ACHN (cell line): Measurements from ENCODE around the gene RAB31.
"Not testable (repeated sequence)": the region's sequence is repeated elsewhere in the genome, so short reads cannot be mapped to it uniquely, and the experiment has no call there.

Experiments
- DNase-seq: peaks from one replicate; pipeline ENCODE4 v3.0.0-alpha.2; 2015
- in situ Hi-C: cut with HindIII; loops from 2 replicates; pipeline ENCODE4 v1.10.0; 2017; ENCODE audit warnings: low sequenced_read_pairs, low pct_ligation_motif_present, low pct_unique_long_range_greater_than_20kb

RAB31 gene, protein sequence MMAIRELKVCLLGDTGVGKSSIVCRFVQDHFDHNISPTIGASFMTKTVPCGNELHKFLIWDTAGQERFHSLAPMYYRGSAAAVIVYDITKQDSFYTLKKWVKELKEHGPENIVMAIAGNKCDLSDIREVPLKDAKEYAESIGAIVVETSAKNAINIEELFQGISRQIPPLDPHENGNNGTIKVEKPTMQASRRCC

DNA sequence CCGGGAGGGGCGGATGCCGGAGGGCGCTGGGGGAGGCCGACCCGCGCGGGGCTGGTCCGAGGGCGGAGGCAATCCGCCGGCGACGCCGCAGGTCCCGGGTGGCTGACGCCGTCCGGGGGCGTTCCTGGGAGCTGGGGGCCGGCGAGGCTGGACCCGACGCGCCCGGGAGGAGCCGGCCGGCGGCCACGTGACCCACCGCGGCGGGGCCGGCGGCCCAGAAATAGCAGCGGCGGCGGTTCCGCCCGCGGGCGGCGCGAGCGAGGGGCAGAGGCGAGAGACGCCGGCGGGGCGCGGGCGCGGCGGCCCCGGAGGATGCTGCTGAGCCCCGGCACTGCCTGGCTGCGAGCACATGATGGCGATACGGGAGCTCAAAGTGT lies at the start of gene RAB31:
Gene RAB31 (plus strand): TSS at position 245 of the 377 bp plus-strand sequence. CDS start 105 bp downstream, at position 350.
- DNase-seq = peak; percentile 76
- in situ Hi-C loops = no loop called here

DNA sequence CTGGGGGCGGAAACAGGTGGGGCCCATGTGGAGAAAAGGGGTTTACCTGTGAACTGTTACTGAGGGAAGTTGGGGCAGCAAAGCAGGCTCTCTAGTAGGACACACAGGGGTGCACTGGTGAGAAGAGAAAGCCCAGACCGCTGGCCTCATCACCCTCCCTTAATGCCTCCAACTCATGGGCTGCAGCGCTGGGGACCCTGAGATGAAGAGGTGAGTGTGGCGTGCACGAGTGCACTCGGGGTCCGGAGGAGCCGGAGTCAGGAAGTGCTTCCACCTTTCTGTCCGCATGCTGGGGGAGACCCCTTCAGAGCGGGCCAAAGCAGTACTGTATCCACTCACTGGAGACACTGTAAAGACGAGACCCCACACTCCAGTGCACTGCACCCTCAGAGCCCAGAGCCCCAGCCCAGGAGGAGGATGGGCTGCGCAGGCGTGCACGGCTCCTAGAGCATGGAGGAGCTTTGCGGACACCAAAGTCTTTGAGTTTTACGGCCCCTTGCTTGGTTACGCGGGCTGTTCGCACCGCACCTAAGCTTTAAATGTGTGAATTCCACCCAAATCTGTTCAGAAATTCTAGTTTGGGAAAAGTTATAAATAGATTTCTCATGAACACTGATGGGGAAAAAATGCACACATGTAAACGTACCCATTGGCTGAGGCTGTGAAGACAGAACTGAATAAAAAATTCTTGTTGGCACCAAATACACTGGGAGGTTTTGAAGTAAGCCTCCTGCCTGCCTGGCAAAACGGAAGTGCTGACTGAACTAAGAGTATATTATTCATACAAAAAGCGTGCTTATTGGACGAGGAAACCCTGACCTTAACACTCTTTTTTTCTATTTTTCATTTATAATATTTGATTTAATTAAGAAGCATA lies 48.4 kb upstream of the RAB31 start:
- in situ Hi-C loops = no loop called here
- no peak for DNase-seq

DNA sequence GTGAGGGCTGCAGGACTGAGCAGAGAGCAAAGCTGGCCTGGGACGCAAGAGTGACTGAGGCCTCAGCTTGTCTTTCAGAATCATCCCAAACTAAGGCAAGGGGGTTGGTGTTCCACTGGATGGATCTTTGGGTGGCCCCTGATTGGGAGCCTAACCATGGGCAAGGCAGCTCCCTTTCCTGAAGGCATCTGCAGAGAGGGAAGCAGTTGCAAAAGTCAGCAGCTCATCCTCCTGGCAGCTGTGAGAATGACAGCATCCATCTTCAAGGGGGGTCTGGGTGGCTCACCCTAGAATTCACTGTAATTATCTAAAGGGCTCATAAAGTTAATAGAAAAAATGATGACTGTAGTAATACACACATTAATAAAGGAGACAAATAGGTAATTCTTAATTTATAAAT lies 46.5 kb upstream of the RAB31 start:
- in situ Hi-C loops = no loop called here
- peak; percentile 38 for DNase-seq

DNA sequence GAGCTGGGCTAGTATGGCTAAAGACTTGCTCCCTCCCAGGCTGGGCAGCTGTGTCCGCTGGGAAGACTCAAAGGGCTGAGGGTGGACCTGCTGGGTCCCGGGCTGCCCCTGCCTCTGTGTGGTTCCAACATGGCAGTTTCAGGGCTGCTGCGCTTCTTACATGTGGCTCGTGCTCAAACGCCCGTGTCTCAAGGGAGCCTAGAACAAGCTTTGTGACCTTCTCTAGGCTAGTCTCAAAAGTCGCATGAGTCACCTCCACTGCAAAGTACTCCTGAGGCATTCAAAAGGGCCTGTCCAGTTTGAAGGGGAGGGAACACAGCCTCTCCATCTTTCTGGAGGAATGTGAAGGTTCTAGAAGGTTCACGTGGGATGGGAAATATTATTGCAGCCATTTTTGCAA lies 44.7 kb upstream of the RAB31 start:
- DNase-seq = no peak
- in situ Hi-C loops = no loop called here

DNA sequence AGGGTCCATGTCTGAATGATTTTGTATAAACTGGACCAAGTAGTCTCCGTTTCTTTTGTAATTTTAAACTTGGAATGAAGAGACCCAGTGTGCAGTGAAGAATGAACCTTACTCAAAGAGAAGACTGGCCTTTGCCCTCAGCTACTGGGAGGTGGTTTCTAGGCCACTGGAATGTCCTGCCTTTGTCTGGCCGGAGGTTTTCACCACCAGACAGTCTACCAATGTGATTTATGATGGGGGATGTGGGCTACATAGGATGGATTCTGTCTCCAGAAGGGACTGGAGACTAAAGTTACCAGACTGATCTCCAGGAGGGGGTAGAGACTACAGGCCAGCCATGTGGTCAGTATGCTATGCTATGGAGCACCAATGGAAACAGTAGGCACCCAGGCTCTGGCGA lies 42.8 kb upstream of the RAB31 start:
- no peak for DNase-seq
- in situ Hi-C loops = no loop called here

DNA sequence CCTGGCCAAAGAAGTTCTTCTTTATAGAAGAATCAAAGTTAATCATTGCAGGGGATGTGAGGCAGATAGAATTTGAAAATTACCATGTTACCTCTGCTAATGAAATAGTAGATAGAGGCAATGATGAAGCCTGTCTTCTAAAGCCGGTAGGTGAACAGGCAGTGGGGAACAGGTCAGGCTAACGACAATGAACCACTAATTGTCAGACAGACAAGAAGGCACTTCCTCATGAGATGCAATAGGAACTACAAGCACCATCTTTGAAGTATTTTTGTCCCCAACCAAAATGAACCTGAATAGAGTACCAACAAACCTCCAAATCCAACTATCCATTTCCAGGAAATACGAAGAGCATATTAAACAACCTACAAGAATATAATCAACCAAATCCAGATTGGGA lies 41.6 kb upstream of the RAB31 start:
- no peak for DNase-seq
- in situ Hi-C loops = no loop called here

DNA sequence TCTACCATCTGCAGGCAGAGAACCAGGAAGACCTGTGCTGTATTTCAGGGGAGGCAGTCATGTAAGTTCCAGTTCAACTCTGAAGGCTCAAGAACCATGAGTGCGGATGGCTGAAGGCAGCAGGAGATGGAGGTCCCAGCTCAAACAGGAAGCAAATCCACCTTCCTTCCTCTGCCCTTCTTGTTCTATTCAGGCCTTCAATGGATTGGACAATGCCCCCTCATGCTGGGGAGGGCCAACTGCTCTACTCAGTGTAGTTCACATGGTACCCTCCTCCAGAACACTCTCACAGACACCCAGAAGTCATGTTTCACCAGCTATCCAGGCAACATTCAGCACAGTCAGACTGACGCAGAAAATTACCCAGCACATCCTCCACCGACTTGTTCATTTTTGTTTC lies 39.1 kb upstream of the RAB31 start:
- in situ Hi-C loops = no loop called here

DNA sequence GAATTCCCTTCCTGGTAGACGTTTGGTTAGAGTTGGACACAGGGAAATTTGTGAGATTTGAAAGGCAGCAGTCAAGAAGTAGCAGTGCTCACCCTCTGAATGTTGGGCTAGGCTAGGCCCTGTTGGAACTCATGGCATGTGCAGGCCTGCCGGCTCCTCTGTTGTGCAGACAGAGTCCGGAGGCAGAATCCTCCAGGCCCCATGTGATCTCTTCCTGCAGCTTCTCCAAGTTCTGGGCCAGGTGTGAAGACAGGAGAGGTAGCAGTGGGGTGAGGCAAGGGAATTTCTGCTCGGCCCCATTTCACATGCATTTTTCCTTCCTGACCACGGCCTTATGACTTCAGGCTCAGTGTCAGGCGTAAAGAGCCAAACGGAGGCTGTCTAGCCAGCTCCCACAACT lies 36.9 kb upstream of the RAB31 start:
- DNase-seq = no peak
- in situ Hi-C loops = no loop called here

More for the DNA sequence above, 39.1 kb upstream of the RAB31 start:
- DNase-seq = no peak

DNA sequence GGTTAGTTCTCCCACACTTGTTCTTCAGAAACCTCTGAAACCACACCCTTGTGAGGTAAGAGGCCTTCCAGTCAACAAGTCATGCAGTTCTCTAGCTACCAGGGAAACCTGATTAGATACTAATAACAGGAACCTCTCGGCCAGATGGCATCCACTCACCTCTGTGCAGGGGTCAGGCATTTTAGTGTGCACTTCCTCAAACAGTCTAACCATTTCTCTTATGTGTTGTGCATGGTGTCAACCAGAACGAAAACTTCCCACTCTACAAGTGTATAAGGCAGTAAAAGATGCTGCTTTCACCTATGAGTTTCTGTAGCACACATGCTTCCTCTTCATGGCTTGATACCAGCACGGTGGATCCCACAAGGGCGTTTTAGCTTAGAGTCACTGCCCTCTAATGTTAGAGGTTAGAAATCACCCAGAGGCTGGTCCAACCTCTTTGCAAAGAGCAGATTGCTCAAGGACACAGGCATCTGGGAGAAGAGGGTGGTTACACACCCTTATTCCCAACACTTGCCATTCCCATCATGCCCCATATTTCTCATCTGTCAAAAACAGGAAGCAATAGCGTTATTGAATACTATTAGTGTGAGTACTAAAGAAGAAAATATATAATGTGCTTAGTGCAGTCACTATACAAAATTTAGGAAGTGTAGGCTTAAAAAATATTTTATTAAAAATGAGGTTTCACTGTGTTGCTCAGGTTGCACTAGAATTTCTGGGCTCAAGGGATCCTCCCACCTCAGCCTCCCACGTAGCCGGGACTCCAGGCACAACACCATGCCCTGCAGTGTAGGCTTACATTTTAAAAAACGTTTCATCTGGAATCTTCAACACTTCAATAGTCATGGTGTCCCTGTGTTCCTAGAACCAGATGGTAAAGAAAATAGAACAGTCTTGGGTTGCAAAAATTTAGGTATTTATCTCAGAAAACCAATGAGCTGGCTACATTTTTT lies 34.5 kb upstream of the RAB31 start:
- peak; percentile 91 for DNase-seq
- in situ Hi-C loops = no loop called here

DNA sequence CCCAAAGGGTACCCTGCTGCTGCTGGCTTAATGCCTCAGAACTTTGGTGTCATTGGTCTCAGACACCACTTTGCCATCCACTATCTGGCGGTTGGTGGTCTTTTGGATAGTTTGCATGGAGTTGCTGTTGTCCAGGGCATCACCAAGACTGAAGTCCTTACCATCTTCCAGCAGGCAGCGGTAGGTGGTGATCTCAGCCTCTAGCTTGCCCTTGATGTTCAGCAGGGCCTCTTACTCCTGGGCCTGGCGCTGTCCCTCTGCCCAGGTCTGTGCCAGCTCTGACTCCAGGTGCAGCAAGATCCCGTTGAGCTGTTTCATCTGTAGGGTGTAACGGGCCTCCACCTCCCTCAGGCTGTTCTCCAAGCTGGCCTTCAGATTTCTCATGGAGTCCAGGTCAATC lies 29.9 kb upstream of the RAB31 start:
- DNase-seq, in situ Hi-C loops: not testable (repeated sequence)

DNA sequence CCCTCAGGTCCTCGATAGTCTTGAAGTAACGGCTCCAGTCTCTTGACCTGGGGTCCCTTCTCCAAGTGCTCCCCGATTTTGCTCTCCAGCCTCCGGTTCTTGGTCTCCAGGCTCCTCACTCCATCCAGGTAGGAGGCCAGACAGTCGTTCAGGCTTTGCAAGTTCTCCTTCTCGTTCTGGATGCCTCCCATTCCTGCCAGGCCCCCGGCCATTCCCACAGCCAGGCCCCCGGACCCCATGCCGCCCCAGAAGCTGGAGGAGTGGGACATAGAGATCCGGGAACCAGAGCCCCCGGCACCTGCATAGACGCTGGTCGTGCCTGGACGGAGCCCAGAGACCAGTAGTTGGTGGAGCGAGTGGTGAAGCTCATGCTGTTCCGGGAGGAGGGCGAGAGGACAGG lies 29.0 kb upstream of the RAB31 start:
- DNase-seq = no peak
- in situ Hi-C loops = no loop called here

DNA sequence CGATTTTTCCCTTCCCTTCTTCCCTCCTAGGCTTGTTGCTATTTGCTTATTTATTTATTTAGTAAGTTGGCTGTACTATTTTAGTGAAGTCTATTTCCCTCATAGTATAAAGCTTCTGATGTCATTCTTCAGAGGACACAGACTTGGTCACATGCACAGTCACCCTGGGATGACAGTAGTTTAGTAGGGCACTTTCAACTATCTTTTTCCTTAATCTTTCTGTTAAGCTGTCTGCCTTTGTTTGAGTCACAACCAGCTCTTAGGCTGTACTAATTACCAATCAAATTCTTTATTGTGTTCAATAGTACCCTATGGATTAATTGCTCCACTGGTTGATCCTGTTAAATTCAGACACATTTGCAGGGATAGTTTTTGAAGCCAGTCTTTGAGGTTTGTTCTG lies 26.9 kb upstream of the RAB31 start:
- in situ Hi-C loops = no loop called here
- no peak for DNase-seq

DNA sequence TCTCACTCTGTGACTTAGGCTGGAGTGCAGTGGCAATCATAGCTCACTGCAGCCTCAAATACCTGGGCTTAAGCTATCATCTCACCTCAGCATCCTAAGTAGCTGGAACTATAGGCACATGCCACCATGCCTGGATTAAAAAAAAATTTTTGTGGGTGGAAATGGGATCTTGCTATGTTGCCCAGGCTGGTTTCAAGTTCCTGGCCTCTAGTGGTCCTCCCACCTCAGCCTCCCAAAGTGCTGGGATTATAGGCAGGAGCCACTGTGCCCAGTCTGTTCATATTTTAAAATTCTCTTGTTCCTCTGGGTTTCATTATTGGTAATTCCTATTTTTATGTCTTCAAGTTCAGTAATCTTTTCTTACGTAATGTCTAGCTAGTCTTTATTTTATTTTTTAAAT lies 25.5 kb upstream of the RAB31 start:
- DNase-seq = no peak
- in situ Hi-C loops = no loop called here

DNA sequence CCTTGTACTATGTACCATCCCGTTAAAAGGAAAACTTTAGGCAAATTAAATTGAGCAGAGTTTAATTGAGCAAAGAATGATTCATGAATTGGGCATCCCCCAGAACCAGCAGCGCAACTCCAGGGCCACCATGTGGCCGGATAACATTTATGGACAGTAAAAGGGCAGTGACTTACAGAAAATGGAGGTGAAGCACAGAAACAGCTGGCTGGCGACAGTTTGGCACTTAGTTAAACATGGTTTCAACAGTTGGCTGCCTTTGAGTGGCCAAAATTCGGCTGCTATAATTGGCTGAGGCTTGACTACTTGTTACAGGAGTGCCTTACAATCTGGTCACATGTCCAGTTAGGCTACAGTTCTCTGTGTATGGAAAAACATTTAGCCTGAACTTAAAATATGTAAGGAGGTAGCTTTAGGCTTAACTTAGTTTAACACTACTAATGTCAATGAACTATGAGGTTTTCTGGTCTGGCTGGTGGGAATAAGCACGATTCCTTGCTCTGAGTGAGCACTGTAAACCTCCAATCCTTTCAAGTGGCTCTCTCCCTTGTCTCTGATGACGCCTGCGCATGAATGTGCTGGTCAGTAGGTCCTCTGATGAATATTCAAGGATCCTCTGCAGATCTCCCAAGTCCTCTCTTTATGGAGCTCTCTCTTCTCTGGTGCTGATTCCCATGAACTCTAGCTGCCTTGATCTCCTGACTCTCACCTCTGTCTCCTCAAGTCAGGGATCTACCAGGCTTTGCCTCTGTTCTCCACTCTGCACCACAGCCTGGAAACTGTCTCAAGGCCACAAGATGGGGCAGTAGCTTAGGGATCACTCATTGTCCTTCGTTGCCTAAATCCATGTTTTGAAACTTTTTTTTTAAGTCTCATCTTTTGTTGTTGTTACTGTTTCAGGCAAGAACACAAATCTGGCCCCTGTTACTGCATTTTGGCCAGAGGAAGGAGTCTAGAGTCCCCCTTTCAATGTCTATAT lies 24.4 kb upstream of the RAB31 start:
- in situ Hi-C loops = no loop called here
- DNase-seq = peak; percentile 56

DNA sequence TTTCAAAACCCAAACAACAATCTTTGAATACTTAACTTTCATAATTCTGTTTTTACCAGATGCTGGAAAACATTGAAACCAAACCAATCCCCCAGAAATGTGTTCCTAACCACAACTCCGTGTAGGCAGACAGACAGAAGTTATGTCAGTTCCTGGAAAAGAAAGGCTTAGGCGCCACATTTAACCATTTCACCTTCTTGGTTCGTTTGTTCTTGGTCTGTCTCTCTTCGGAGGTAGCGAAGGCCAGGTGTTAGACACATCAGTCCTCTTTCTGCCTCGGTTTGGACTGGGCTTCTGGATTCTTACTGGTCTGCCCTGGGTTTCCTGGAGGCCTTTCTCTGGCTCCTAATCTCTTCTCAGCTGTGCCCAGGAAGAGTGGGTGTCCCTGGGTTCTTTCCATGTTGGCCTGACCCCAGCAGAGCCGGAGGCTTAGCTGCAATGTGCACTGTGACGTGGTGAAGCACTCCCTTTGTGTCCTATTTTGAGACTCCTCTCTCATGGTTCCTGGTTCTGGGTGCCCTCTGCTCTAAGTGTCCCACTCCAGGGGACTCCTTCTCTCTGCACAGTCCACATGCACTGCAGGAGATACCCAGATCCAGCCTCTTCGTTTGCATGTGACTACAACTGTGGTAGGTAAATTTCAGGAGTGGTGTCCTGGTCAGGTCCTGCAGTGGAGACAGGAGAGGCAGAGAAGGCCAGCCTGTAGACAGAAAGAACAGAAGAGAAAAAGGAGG lies 23.1 kb upstream of the RAB31 start:
- in situ Hi-C loops = no loop called here

DNA sequence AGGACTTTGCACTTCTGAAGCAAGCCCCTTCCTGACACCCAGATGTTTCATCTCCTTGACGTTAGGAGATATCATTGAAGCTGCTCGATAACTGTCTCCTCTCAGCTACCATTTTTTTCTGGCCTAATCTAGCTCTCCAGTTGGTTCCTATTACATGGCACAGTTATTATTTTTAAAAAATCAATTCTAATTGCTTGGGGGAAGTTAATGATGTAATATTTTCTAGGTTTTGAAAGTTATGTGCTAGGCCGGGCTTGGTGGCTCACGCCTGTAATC lies 22.5 kb upstream of the RAB31 start:
- in situ Hi-C loops = no loop called here
- no peak for DNase-seq

More for the DNA sequence above, 23.1 kb upstream of the RAB31 start:
- no peak for DNase-seq

DNA sequence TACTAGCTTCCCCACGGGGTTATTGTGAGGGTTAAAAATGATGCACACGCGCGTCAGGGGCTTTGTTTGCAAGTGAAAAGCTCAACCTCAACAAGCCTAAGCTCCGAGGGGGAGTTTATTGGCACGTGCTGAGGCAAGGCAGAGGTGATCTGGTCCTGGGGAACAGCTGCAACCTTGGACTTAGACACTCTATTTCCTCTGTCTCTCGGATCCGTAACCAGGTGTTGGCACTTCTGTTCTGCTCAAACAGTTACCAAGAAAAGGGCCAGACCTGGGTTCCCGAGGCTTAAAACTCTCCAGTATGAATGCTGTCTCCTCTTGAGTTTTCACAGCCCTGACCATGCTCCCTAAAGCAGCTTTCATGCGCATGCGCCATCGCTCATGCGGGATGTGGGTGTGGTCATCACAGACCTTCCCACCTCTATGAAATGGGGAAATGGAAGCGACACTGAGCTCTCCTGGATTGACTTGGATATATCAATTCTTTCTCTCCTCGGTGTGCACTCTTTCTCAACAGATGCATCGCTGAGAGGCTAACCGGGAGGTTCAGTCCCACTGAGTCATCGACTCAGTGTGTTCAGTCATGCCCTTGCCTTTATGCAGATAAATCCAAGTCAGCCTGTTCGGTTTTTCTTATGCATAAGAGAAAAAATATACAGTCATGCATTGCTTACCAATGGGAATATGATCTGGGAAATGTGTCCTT lies 19.9 kb upstream of the RAB31 start:
- in situ Hi-C loops = no loop called here
- DNase-seq = no peak
